KMS-11 (cell line): Measurements from ENCODE around the gene LMO7.

Source experiments
- H2AFZ ChIP-seq: fragments of 200-600 bp; sonication (generic); 2 replicates; pipeline ENCODE4 v1.6.1; 2016; ENCODE audit warnings: antibody characterized with exemption, mixed run types, low read depth
- H3K27ac ChIP-seq: fragments of 200-600 bp; sonication (generic); 2 replicates; pipeline ENCODE4 v1.6.1; 2016; ENCODE audit warnings: mild to moderate bottlenecking, mixed run types
- H3K27me3 ChIP-seq: fragments of 200-600 bp; sonication (generic); 2 replicates; pipeline ENCODE4 v1.6.1; 2017; ENCODE audit warnings: mild to moderate bottlenecking, low read depth, mixed run types, moderate library complexity; ENCODE audit not compliant: insufficient read depth
- H3K36me3 ChIP-seq: fragments of 200-600 bp; sonication (generic); 2 replicates; pipeline ENCODE4 v1.6.1; 2017; ENCODE audit warnings: mild to moderate bottlenecking, mixed run types; ENCODE audit not compliant: insufficient read depth
- H3K4me1 ChIP-seq: fragments of 200-600 bp; sonication (generic); 2 replicates; pipeline ENCODE4 v1.6.1; 2016; ENCODE audit warnings: mild to moderate bottlenecking, low read depth, mixed run types; ENCODE audit not compliant: poor library complexity, severe bottlenecking
- H3K4me2 ChIP-seq: fragments of 200-600 bp; sonication (generic); 2 replicates; pipeline ENCODE4 v1.7.0; 2016; ENCODE audit warnings: mild to moderate bottlenecking, mixed run types
- H3K4me3 ChIP-seq: fragments of 200-600 bp; sonication (generic); IDR thresholded peaks from 2 replicates; pipeline ENCODE4 v1.6.1; 2017; ENCODE audit warnings: low read depth, low read length, mixed read lengths; ENCODE audit not compliant: insufficient read depth
- H3K79me2 ChIP-seq: fragments of 200-600 bp; sonication (generic); 2 replicates; pipeline ENCODE4 v1.6.1; 2016; ENCODE audit warnings: low read depth, mixed run types; ENCODE audit not compliant: insufficient read depth
- H3K9ac ChIP-seq: fragments of 200-600 bp; sonication (generic); 2 replicates; pipeline ENCODE4 v1.6.1; 2016; ENCODE audit warnings: mild to moderate bottlenecking, mixed run types
- H4K20me1 ChIP-seq: fragments of 200-600 bp; sonication (generic); 2 replicates; pipeline ENCODE4 v1.6.1; 2016; ENCODE audit warnings: mild to moderate bottlenecking, mixed run types; ENCODE audit not compliant: insufficient read depth
- CTCF ChIP-seq: fragments of 200-600 bp; sonication (generic); conservative IDR thresholded peaks from 2 replicates; pipeline ENCODE4 v1.6.1; 2017; ENCODE audit warnings: low read depth, mild to moderate bottlenecking, antibody characterized with exemption, low read length, moderate library complexity, mixed read lengths

The LMO7 gene

GRCh38 chr13:75705908-75706307, 69.8 kb downstream of the LMO7 start:
- H3K4me3 ChIP-seq = no peak overlapping the region
- no peaks in the 10 kb centered on the region for H3K27me3 ChIP-seq

GRCh38 chr13:75713852-75714251, 77.7 kb downstream of the LMO7 start:
- Histone ChIP-seq H3K79me2 (no peaks in the 10 kb centered on the region), H4K20me1 (no peaks in the 10 kb centered on the region)

More at GRCh38 chr13:75705908-75706307, 69.8 kb downstream of the LMO7 start:
- Histone ChIP-seq H3K36me3 (no peaks in the 10 kb centered on the region), H4K20me1 (no peaks in the 10 kb centered on the region), H3K4me2 (no peak overlapping the region), H3K9ac (no peak overlapping the region), H3K27ac (no peak overlapping the region), H2AFZ (no peak overlapping the region), H3K79me2 (no peaks in the 10 kb centered on the region), H3K4me1 (no peaks in the 10 kb centered on the region)
- TF ChIP-seq CTCF = no peak

GRCh38 chr13:75715601-75716523, 79.7 kb downstream of the LMO7 start:
- H3K4me3 ChIP-seq = no peak overlapping the region
- H3K4me1 ChIP-seq = peaks cover 24% of the 10 kb centered on the region
- H4K20me1 ChIP-seq = no peaks in the 10 kb centered on the region
- no peaks in the 10 kb centered on the region for H3K27me3 ChIP-seq
- peak overlapping the region; percentile 43; the same call in 1 of the 2 replicates for H3K9ac ChIP-seq
- no peak for TF ChIP-seq CTCF
- H2AFZ ChIP-seq = peak overlapping the region; percentile 6; the same call in 1 of the 2 replicates
- peak overlapping the region; percentile 90 for H3K27ac ChIP-seq
- H3K79me2 ChIP-seq = no peaks in the 10 kb centered on the region
- peak overlapping the region; percentile 43 for H3K4me2 ChIP-seq
- no peaks in the 10 kb centered on the region for H3K36me3 ChIP-seq

More at GRCh38 chr13:75713852-75714251, 77.7 kb downstream of the LMO7 start:
- no peak overlapping the region for H3K4me2 ChIP-seq
- no peak overlapping the region for H3K4me3 ChIP-seq
- no peak for TF ChIP-seq CTCF
- H3K9ac ChIP-seq = no peak overlapping the region
- no peak overlapping the region for H2AFZ ChIP-seq
- H3K36me3 ChIP-seq = no peaks in the 10 kb centered on the region
- no peaks in the 10 kb centered on the region for H3K27me3 ChIP-seq
- H3K4me1 ChIP-seq = peaks cover 24% of the 10 kb centered on the region
- H3K27ac ChIP-seq = no peak overlapping the region

- H3K79me2 ChIP-seq = no peaks in the 10 kb centered on the region
- no peak overlapping the region for H3K4me3 ChIP-seq
- H3K27ac ChIP-seq = no peak overlapping the region
- no peaks in the 10 kb centered on the region for H3K36me3 ChIP-seq
- no peak for TF ChIP-seq CTCF
- no peaks in the 10 kb centered on the region for H3K27me3 ChIP-seq
- H3K4me2 ChIP-seq = no peak overlapping the region
- peaks cover 24% of the 10 kb centered on the region for H3K4me1 ChIP-seq
- H2AFZ ChIP-seq = no peak overlapping the region
- H3K9ac ChIP-seq = no peak overlapping the region
- H4K20me1 ChIP-seq = no peaks in the 10 kb centered on the region
These were observed 81.4 kb downstream of the LMO7 start for GRCh38 chr13:75717525-75717924.
